HepG2 (cell line): ENCODE data around the gene C10orf67. TPM values are rescaled to one million over a fixed set of nuclear protein-coding genes. Genes with fewer than 3 reads are reported as not detected.
A peak's percentile ranks its signal among the peaks of the same experiment; 100 is the strongest.

ENCODE experiments used
- ARNT ChIP-seq: fragments of 450-650 bp; IDR thresholded peaks from 2 replicates; pipeline ENCODE4 v1.6.1; 2017
- BRCA1 ChIP-seq: sonication (generic); formaldehyde crosslinking; IDR thresholded peaks from 2 replicates; pipeline ENCODE4 v1.4.0; 2020; ENCODE audit warnings: missing genetic modification reagents
- CEBPG ChIP-seq: IDR thresholded peaks from 2 replicates; pipeline ENCODE4 v1.6.1; 2016
- GABPA ChIP-seq, 2 experiments: IDR thresholded peaks; 2 replicates each; pipeline ENCODE4 v1.6.1; 2011 to 2016; ENCODE audit warnings: low read depth in 2 of 2, low read length in 1 of 2, missing biosample characterization in 1 of 2, missing genetic modification characterization in 1 of 2
- HNF4G ChIP-seq, 2 experiments: sonication (generic) in 1 of 2; formaldehyde crosslinking in 1 of 2; IDR thresholded peaks; 2 replicates each; pipeline versions ENCODE4 v1.4.0 to v1.6.1; 2011 to 2020; ENCODE audit warnings: borderline replicate concordance in 2 of 2, low read depth in 2 of 2, mild to moderate bottlenecking in 2 of 2, low read length in 1 of 2, missing genetic modification reagents in 1 of 2, moderate library complexity in 1 of 2
- MAFG ChIP-seq: sonication (generic); formaldehyde crosslinking; IDR thresholded peaks from 2 replicates; pipeline ENCODE4 v1.5.1; 2020; ENCODE audit warnings: mild to moderate bottlenecking, missing genetic modification reagents
- MZF1 ChIP-seq: sonication (generic); formaldehyde crosslinking; IDR thresholded peaks from 2 replicates; pipeline ENCODE4 v1.8.1; 2023; ENCODE audit warnings: mild to moderate bottlenecking, missing genetic modification reagents, borderline replicate concordance
- NCOA5 ChIP-seq: sonication (generic); formaldehyde crosslinking; IDR thresholded peaks from 2 replicates; pipeline ENCODE4 v1.4.0; 2020; ENCODE audit warnings: missing genetic modification reagents
- NFE2L1 ChIP-seq: sonication (generic); formaldehyde crosslinking; IDR thresholded peaks from 2 replicates; pipeline ENCODE4 v1.4.0; 2020; ENCODE audit warnings: missing genetic modification reagents, mild to moderate bottlenecking, borderline replicate concordance
- NR1H2 ChIP-seq: sonication (generic); formaldehyde crosslinking; IDR thresholded peaks from 2 replicates; pipeline ENCODE4 v1.8.1; 2022; ENCODE audit warnings: low read depth, missing genetic modification reagents, borderline replicate concordance
- PPARG ChIP-seq: conservative IDR thresholded peaks from 2 replicates; pipeline ENCODE4 v1.6.1; 2016; ENCODE audit warnings: missing biosample characterization, missing genetic modification reagents
- SOX13 ChIP-seq, 3 experiments: fragments of 450-650 bp in 1 of 3; sonication (generic) in 1 of 3; formaldehyde crosslinking in 1 of 3; IDR thresholded peaks in 2 of 3; conservative IDR thresholded peaks in 1 of 3; 2 replicates each; pipeline versions ENCODE4 v1.5.0 to v1.6.1; 2016 to 2020; ENCODE audit warnings: antibody characterized with exemption in 1 of 3, mild to moderate bottlenecking in 1 of 3, missing compliant biosample characterization in 1 of 3, missing genetic modification reagents in 1 of 3, moderate library complexity in 1 of 3
- SYNCRIP ChIP-seq: fragments of 200-400 bp; formaldehyde crosslinking; IDR thresholded peaks from 2 replicates; pipeline ENCODE4 v1.6.1; 2018; ENCODE audit warnings: mild to moderate bottlenecking, low read depth, low read length; ENCODE audit not compliant: insufficient read depth
- TGIF2 ChIP-seq: IDR thresholded peaks from 2 replicates; pipeline ENCODE4 v1.6.1; 2016; ENCODE audit warnings: control low read depth, missing compliant biosample characterization
- ZNF232 ChIP-seq: sonication (generic); formaldehyde crosslinking; IDR thresholded peaks from 2 replicates; pipeline ENCODE4 v1.4.0; 2020; ENCODE audit warnings: missing genetic modification reagents, borderline replicate concordance
- ZNF510 ChIP-seq: sonication (generic); formaldehyde crosslinking; IDR thresholded peaks from 2 replicates; pipeline ENCODE4 v1.4.0; 2020; ENCODE audit warnings: low read depth, mild to moderate bottlenecking, missing genetic modification reagents
- ZNF552 ChIP-seq: sonication (generic); formaldehyde crosslinking; IDR thresholded peaks from 2 replicates; pipeline ENCODE4 v1.9.0; 2022; ENCODE audit warnings: missing genetic modification reagents, mild to moderate bottlenecking, borderline replicate concordance
- ZNF570 ChIP-seq: sonication (generic); formaldehyde crosslinking; IDR thresholded peaks from 2 replicates; pipeline ENCODE4 v1.4.0; 2020; ENCODE audit warnings: mild to moderate bottlenecking, missing genetic modification reagents, borderline replicate concordance
- ZNF644 ChIP-seq: IDR thresholded peaks from 2 replicates; pipeline ENCODE4 v1.6.1; 2016; ENCODE audit warnings: low read depth
- ZNF720 ChIP-seq: sonication (generic); formaldehyde crosslinking; IDR thresholded peaks from 2 replicates; pipeline ENCODE4 v1.4.0; 2020; ENCODE audit warnings: missing genetic modification reagents
- ZNF737 ChIP-seq: sonication (generic); formaldehyde crosslinking; IDR thresholded peaks from 2 replicates; pipeline ENCODE4 v1.5.0; 2020; ENCODE audit warnings: missing genetic modification reagents, mild to moderate bottlenecking, borderline replicate concordance
- ZNF83 ChIP-seq: sonication (generic); formaldehyde crosslinking; IDR thresholded peaks from 2 replicates; pipeline ENCODE4 v1.4.0; 2020; ENCODE audit warnings: missing genetic modification reagents, mild to moderate bottlenecking, borderline replicate concordance
- polyA plus RNA-seq, 8 experiments: library from polyadenylated mRNA; depleted of rRNA in 3 of 8; stranded (reverse) in 7 of 8; unstranded in 1 of 8; fragments of >200 nt; fragmentation: Illumina TruSeq in 4 of 8; extraction: Trizol in 4 of 8; gene quantifications; 2 replicates each; pipeline versions ENCODE4 v1.2.1 to v1.2.3, GENCODE V29; 2011 to 2016; ENCODE audit warnings: low read depth in 4 of 8, missing spikeins in 1 of 8, mixed read lengths in 1 of 8; ENCODE audit not compliant: insufficient read depth in 1 of 8
- total RNA-seq, 5 experiments: library from RNA; depleted of rRNA; stranded (reverse); fragments of >200 nt; fragmentation: Illumina TruSeq; extraction: Trizol; gene quantifications; 2 replicates each; pipeline ENCODE4 v1.2.3, GENCODE V29; 2016; ENCODE audit warnings: low read depth in 1 of 5
- TF ChIP-seq, protein P1 (sequence below): sonication (generic); formaldehyde crosslinking; IDR thresholded peaks from 2 replicates; pipeline ENCODE4 v1.8.1; 2023; ENCODE audit warnings: missing genetic modification reagents, mild to moderate bottlenecking, borderline replicate concordance
- TF ChIP-seq, protein P2 (sequence below): sonication (generic); formaldehyde crosslinking; IDR thresholded peaks from 2 replicates; pipeline ENCODE4 v1.5.1; 2020; ENCODE audit warnings: missing genetic modification reagents, mild to moderate bottlenecking, borderline replicate concordance
- TF ChIP-seq, protein P3 (sequence below): sonication (generic); formaldehyde crosslinking; IDR thresholded peaks from 2 replicates; pipeline ENCODE4 v1.9.0; 2021; ENCODE audit warnings: missing genetic modification reagents, mild to moderate bottlenecking, borderline replicate concordance
- TF ChIP-seq, protein P4 (sequence below): sonication (generic); formaldehyde crosslinking; IDR thresholded peaks from 2 replicates; pipeline ENCODE4 v1.5.0; 2020; ENCODE audit warnings: mild to moderate bottlenecking, missing genetic modification reagents

C10orf67 gene
- total and polyA plus RNA-seq, 2 of the 13 experiments (the other 11 are each of a cell fraction or from before 2014, with no cell fraction given), result not detected

DNA sequence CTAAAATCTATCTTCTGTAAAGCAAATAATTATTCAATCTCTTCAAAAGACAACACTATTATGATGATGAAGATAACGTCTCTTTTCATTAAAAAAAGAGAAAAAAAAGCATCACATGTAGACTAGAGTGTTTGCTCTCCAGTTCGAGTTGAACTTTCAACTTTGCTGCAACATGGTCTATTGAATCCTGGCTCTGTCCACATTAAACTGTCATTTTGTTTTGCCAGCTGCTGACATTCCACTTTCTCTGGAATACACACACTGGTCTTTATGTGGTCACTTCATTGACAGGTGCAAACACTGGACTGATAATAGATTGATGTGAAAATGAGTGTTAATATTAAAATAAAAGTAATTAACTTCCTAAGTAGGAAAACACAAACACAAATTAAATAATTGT lies 90.8 kb downstream of the C10orf67 start (continued):
- TF ChIP-seq, protein P1, sequence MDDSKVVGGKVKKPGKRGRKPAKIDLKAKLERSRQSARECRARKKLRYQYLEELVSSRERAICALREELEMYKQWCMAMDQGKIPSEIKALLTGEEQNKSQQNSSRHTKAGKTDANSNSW (CRISPR knock-in tag), result no peak
- TF ChIP-seq, protein P2, sequence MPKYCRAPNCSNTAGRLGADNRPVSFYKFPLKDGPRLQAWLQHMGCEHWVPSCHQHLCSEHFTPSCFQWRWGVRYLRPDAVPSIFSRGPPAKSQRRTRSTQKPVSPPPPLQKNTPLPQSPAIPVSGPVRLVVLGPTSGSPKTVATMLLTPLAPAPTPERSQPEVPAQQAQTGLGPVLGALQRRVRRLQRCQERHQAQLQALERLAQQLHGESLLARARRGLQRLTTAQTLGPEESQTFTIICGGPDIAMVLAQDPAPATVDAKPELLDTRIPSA (CRISPR knock-in tag), result no peak
- TF ChIP-seq SOX13 (IDR thresholded peaks at IDR 0.05), result no peak
- peak in 1 of 2 experiments; percentile 67; a peak in 2 of 4 replicates for TF ChIP-seq SOX13 (CRISPR knock-in tag; conservative IDR thresholded peaks at IDR 0.05 in 1 of 2, IDR thresholded peaks at IDR 0.05 in 1 of 2)
- TF ChIP-seq, protein P3, sequence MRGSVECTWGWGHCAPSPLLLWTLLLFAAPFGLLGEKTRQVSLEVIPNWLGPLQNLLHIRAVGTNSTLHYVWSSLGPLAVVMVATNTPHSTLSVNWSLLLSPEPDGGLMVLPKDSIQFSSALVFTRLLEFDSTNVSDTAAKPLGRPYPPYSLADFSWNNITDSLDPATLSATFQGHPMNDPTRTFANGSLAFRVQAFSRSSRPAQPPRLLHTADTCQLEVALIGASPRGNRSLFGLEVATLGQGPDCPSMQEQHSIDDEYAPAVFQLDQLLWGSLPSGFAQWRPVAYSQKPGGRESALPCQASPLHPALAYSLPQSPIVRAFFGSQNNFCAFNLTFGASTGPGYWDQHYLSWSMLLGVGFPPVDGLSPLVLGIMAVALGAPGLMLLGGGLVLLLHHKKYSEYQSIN (CRISPR knock-in tag), result no peak
- TF ChIP-seq PPARG (CRISPR knock-in tag), result 0 out of 2 replicates have a peak, but pooled peaks have one; percentile 35
- no peak for TF ChIP-seq MAFG
- no peak for TF ChIP-seq BRCA1
- TF ChIP-seq ZNF510 (CRISPR knock-in tag), result no peak
- no peak for TF ChIP-seq ZNF232 (CRISPR knock-in tag)
- no peak for TF ChIP-seq TGIF2 (CRISPR knock-in tag)
- peak; percentile 63; the same call in 1 of the 2 replicates for TF ChIP-seq HNF4G (IDR thresholded peaks at IDR 0.05; ENCODE audit: borderline replicate concordance, low read depth, low read length)
- TF ChIP-seq HNF4G (CRISPR knock-in tag; IDR thresholded peaks at IDR 0.05; ENCODE audit: borderline replicate concordance, low read depth), result no peak
- no peak for TF ChIP-seq ZNF552 (CRISPR knock-in tag)
- no peak for TF ChIP-seq ZNF83 (CRISPR knock-in tag)
- TF ChIP-seq SYNCRIP, result no peak
- TF ChIP-seq NR1H2 (CRISPR knock-in tag), result no peak
- TF ChIP-seq CEBPG (CRISPR knock-in tag), result peak; percentile 48
- no peak for TF ChIP-seq ZNF570 (CRISPR knock-in tag)
- TF ChIP-seq ZNF644, result peak; percentile 65; the same call in 1 of the 2 replicates
- TF ChIP-seq ZNF720 (CRISPR knock-in tag), result no peak
- TF ChIP-seq, protein P4, sequence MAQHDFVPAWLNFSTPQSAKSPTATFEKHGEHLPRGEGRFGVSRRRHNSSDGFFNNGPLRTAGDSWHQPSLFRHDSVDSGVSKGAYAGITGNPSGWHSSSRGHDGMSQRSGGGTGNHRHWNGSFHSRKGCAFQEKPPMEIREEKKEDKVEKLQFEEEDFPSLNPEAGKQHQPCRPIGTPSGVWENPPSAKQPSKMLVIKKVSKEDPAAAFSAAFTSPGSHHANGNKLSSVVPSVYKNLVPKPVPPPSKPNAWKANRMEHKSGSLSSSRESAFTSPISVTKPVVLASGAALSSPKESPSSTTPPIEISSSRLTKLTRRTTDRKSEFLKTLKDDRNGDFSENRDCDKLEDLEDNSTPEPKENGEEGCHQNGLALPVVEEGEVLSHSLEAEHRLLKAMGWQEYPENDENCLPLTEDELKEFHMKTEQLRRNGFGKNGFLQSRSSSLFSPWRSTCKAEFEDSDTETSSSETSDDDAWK (CRISPR knock-in tag), result no peak
- TF ChIP-seq ZNF737 (CRISPR knock-in tag), result no peak
- TF ChIP-seq NCOA5 (CRISPR knock-in tag), result no peak
- TF ChIP-seq NFE2L1 (CRISPR knock-in tag), result no peak
- no peak for TF ChIP-seq GABPA (IDR thresholded peaks at IDR 0.05; ENCODE audit: low read depth, low read length)
- no peak for TF ChIP-seq GABPA (CRISPR knock-in tag; IDR thresholded peaks at IDR 0.05; ENCODE audit: low read depth)
- TF ChIP-seq MZF1 (CRISPR knock-in tag), result no peak
- no peak for TF ChIP-seq ARNT
